Tibial nerve (tissue), 4 donors: ENCODE results near the gene KIRREL3.

Experiments used
- CTCF ChIP-seq, 5 experiments: fragments of 200-600 bp in 3 of 5; fragments of 450-650 bp in 2 of 5; sonication (generic) in 3 of 5; IDR thresholded peaks; one replicate each; pipeline ENCODE4 v1.5.1; 2016 to 2019; ENCODE audit warnings: antibody characterized with exemption in 5 of 5, mild to moderate bottlenecking in 3 of 5, moderate library complexity in 2 of 5
- EP300 ChIP-seq, 2 donors: sonication (generic); formaldehyde crosslinking; IDR thresholded peaks; one replicate each; pipeline ENCODE4 v1.6.1; 2017; ENCODE audit warnings: antibody characterized with exemption in 2 of 2, mild to moderate bottlenecking in 1 of 2
- POLR2A ChIP-seq, 2 donors: fragments of 450-650 bp; IDR thresholded peaks; one replicate each; pipeline ENCODE4 v1.6.1; 2017; ENCODE audit warnings: antibody characterized with exemption in 2 of 2, mild to moderate bottlenecking in 2 of 2, moderate library complexity in 2 of 2

GRCh38 chr11:126742582-126742981 is 258.0 kb downstream of the KIRREL3 start:
- TF ChIP-seq CTCF (IDR thresholded peaks at IDR 0.05) (no peak), POLR2A (IDR thresholded peaks at IDR 0.05) (no peak), EP300 (IDR thresholded peaks at IDR 0.05) (no peak)
